Mucosa of descending colon (tissue), 3 donors: ENCODE results near the gene EFNB1. TPM values are rescaled to one million over a fixed set of nuclear protein-coding genes. Genes with fewer than 3 reads are reported as not detected.

Experiments
- ATAC-seq: fragments of 200-7000 bp; cut with Tn5 transposase; one replicate; pipeline ENCODE4 v1.9.1; 2020; ENCODE audit warnings: mild to moderate bottlenecking, moderate library complexity
- DNase-seq, 3 donors: peaks; one replicate each; pipeline ENCODE4 v3.0.0-alpha.2; 2020
- H3K36me3 ChIP-seq: fragments of 200-600 bp; one replicate; pipeline ENCODE4 v1.8.0; 2021; ENCODE audit warnings: low read depth, mild to moderate bottlenecking
- H3K4me1 ChIP-seq: fragments of 200-600 bp; one replicate; pipeline ENCODE4 v1.8.0; 2021; ENCODE audit warnings: low read depth, mild to moderate bottlenecking
- H3K4me3 ChIP-seq: fragments of 200-600 bp; one replicate; pipeline ENCODE4 v1.8.0; 2021; ENCODE audit warnings: mild to moderate bottlenecking
- H3K9me3 ChIP-seq: fragments of 200-600 bp; one replicate; pipeline ENCODE4 v1.8.0; 2021; ENCODE audit warnings: mild to moderate bottlenecking
- intact Hi-C, 2 donors: fragments of 100-400 bp; cut with DNase I in 1 of 2; cut with micrococcal nuclease in 1 of 2; formaldehyde crosslinking; loops; one replicate each; pipeline versions ENCODE4 v1.11.0 to v1.11.1; 2022; cut with DNase I, micrococcal nuclease
- total RNA-seq, 3 donors: library from RNA; stranded (reverse); fragmentation: NEBNext Ultra II Directional in 2 of 3; extraction: Animal tissue kit (Norgen Biotek cat#: 25700) in 2 of 3; gene quantifications; one replicate each; pipeline versions ENCODE4 v1.2.1 to v1.2.4, GENCODE V29; 2021 to 2023
- TF ChIP-seq, protein P1 (sequence below): fragments of 200-600 bp; IDR thresholded peaks from one replicate; pipeline ENCODE4 v1.8.0; 2022; ENCODE audit warnings: antibody characterized with exemption, mild to moderate bottlenecking
- donor health status: DM: no; HTN: no; CAD: no; lungs with moderate emphysema.
- donor health status: DM: no; HTN: no; CAD: no.
- donor health status: DM: no; HTN: yes; CAD: no.

The EFNB1 gene
- total RNA-seq, 3 donors from 2014 or later: 41.7 to 81.5 (median 66.3) TPM

DNA sequence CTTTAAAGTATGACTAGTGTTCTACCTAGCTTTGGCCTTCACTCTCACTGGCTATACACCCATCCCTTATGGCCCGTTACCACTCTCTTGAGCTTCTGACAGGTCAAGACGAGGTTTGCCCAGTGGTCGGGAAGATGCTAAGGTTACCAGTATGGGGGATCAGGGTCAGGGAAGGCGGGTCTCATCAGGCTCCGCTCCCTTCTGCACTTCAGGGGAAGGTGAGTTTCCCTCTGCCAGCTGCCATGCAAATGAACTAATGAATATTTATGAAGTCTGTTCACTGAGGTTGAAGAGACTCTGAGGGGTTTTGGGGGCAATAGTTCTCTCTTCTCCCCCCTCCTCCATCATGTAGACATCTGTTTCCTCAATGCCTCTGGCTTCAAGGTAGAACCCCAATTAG lies 6.6 kb downstream of the EFNB1 start:
- ATAC-seq: no peak
- no peak for DNase-seq
- Histone ChIP-seq H3K4me3 (no peak overlapping the region), H3K4me1 (peaks cover 15% of the 10 kb centered on the region), H3K9me3 (no peaks in the 10 kb centered on the region), H3K36me3 (no peaks in the 10 kb centered on the region)
- TF ChIP-seq, protein P1, sequence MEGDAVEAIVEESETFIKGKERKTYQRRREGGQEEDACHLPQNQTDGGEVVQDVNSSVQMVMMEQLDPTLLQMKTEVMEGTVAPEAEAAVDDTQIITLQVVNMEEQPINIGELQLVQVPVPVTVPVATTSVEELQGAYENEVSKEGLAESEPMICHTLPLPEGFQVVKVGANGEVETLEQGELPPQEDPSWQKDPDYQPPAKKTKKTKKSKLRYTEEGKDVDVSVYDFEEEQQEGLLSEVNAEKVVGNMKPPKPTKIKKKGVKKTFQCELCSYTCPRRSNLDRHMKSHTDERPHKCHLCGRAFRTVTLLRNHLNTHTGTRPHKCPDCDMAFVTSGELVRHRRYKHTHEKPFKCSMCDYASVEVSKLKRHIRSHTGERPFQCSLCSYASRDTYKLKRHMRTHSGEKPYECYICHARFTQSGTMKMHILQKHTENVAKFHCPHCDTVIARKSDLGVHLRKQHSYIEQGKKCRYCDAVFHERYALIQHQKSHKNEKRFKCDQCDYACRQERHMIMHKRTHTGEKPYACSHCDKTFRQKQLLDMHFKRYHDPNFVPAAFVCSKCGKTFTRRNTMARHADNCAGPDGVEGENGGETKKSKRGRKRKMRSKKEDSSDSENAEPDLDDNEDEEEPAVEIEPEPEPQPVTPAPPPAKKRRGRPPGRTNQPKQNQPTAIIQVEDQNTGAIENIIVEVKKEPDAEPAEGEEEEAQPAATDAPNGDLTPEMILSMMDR: no peak
- intact Hi-C loops: no loop called here

DNA sequence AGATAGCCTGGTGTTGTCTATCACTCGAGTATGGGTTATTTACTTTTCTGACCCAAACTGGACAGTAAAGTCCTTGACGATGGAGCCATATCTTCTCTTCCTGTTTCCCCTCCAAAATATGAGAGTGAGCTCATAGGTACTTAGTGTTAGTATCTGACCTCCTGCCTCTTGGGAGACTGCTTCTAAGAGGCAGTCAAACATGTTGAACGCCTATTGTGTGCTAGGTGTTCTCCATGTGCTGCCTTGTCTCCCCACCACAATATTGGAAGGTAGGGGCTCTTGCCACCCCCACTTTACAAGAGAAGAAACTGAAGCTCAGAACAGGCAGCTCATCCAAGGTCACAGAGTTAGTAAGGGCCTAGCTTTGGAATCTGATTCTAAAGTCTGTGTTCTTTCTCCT lies 8.3 kb downstream of the EFNB1 start:
- intact Hi-C loops: no loop called here
- DNase-seq: no peak
- TF ChIP-seq, protein P1: no peak

DNA sequence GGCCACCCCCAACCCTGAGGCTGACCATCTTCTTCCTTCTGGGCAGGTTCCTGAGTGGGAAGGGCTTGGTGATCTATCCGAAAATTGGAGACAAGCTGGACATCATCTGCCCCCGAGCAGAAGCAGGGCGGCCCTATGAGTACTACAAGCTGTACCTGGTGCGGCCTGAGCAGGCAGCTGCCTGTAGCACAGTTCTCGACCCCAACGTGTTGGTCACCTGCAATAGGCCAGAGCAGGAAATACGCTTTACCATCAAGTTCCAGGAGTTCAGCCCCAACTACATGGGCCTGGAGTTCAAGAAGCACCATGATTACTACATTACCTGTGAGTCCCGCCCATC lies 9.7 kb downstream of the EFNB1 start:
- H3K4me1 ChIP-seq: peaks cover 15% of the 10 kb centered on the region
- no peak for ATAC-seq
- peak in 1 of 3 donors; percentile 16 for DNase-seq

More for the DNA sequence above, 8.3 kb downstream of the EFNB1 start:
- no peak for ATAC-seq
- no peak overlapping the region for H3K4me3 ChIP-seq
- no peaks in the 10 kb centered on the region for H3K9me3 ChIP-seq
- peaks cover 15% of the 10 kb centered on the region for H3K4me1 ChIP-seq
- H3K36me3 ChIP-seq: no peaks in the 10 kb centered on the region

DNA sequence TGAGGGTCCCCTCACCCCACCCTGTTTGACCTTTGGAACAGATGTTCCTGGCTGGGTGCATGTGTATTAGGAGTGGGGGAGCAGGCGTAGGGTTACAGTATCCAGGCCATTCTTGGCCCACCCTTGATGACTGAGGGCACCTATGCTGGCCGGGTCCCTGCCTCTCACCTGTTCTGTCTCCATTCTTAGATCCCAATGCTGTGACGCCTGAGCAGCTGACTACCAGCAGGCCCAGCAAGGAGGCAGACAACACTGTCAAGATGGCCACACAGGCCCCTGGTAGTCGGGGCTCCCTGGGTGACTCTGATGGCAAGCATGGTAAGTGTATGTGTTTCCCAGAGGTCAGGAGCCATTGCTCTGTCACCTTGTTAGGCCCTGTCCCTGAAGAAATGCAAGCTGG lies 10.9 kb downstream of the EFNB1 start:
- TF ChIP-seq, protein P1: no peak
- no peak overlapping the region for H3K4me3 ChIP-seq
- DNase-seq (no peak), ATAC-seq (no peak)
- intact Hi-C loops: loop anchor here in 1 of 2 donors (10.0 kb wide), 1 partner anchor 155 kb away; no protein-coding TSS in a partner anchor
- H3K9me3 ChIP-seq: no peaks in the 10 kb centered on the region
- peaks cover 11% of the 10 kb centered on the region for H3K4me1 ChIP-seq
- H3K36me3 ChIP-seq: no peaks in the 10 kb centered on the region

More for the DNA sequence above, 9.7 kb downstream of the EFNB1 start:
- TF ChIP-seq, protein P1: no peak
- intact Hi-C loops: no loop called here
- H3K36me3 ChIP-seq: no peaks in the 10 kb centered on the region
- no peaks in the 10 kb centered on the region for H3K9me3 ChIP-seq
- no peak overlapping the region for H3K4me3 ChIP-seq

DNA sequence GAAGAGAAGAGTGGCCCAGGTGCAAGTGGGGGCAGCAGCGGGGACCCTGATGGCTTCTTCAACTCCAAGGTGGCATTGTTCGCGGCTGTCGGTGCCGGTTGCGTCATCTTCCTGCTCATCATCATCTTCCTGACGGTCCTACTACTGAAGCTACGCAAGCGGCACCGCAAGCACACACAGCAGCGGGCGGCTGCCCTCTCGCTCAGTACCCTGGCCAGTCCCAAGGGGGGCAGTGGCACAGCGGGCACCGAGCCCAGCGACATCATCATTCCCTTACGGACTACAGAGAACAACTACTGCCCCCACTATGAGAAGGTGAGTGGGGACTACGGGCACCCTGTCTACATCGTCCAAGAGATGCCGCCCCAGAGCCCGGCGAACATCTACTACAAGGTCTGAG lies 11.4 kb downstream of the EFNB1 start:
- no peak overlapping the region for H3K4me3 ChIP-seq
- no peaks in the 10 kb centered on the region for H3K36me3 ChIP-seq
- DNase-seq (no peak), ATAC-seq (no peak)
- TF ChIP-seq, protein P1: no peak
- intact Hi-C loops: loop anchor here in 1 of 2 donors (10.0 kb wide), 1 partner anchor 155 kb away; no protein-coding TSS in a partner anchor
- no peaks in the 10 kb centered on the region for H3K9me3 ChIP-seq
- H3K4me1 ChIP-seq: peaks cover 7% of the 10 kb centered on the region
